Suppressor macrophage treated with lipopolysaccharide for 4 hours (primary cell): ENCODE results near the gene PIEZO1.
"Not testable (repeated sequence)": the region's sequence is repeated elsewhere in the genome, so short reads cannot be mapped to it uniquely, and the experiment has no call there.

Experiments used
- DNase-seq: peaks from one replicate; pipeline ENCODE4 v3.0.0-alpha.2; 2020

PIEZO1 gene

DNA sequence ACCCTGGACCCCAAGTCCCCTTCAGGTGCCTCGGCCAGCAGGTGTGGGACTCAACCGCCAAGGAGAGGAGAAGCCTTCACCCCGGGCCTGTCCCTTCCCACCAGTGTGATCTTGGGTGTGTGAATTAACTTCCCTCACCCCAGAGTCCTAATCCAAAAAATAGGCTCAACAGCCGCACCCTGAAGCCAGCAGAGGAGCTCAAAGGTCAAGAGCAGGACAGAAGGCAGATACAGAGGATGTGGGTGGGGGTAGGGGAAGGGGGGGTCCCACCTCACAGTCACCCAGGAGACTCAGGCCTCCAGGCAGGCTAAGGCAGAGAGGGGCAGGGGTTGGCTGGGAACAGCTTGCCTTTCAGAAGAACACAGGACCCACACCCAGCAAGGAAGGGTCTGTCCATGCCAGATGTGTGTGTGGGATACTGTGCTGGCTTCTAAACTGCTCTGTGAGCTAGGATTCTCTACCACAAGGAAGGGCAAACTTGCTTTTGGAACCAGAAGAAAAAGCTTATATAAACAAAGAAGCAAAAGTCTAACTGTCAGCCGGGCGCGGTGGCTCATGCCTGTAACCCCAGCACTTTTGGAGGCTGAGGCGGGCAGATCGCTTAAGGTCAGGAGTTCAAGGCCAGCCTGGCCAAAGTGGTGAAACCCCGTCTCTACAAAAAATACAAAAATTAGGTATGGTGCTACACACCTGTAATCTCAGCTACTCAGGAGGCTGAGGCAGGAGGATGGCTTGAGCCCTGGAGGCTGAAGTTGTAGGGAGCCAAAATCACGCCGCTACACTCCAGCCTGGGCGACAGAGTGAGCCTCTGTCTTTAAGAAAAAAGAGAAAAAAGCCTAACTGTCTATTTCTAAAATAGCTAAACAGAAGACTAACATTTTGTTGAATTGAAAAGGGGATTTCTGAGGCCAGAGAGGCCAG is 4.6 kb downstream of the PIEZO1 start:
- DNase-seq, result no peak

DNA sequence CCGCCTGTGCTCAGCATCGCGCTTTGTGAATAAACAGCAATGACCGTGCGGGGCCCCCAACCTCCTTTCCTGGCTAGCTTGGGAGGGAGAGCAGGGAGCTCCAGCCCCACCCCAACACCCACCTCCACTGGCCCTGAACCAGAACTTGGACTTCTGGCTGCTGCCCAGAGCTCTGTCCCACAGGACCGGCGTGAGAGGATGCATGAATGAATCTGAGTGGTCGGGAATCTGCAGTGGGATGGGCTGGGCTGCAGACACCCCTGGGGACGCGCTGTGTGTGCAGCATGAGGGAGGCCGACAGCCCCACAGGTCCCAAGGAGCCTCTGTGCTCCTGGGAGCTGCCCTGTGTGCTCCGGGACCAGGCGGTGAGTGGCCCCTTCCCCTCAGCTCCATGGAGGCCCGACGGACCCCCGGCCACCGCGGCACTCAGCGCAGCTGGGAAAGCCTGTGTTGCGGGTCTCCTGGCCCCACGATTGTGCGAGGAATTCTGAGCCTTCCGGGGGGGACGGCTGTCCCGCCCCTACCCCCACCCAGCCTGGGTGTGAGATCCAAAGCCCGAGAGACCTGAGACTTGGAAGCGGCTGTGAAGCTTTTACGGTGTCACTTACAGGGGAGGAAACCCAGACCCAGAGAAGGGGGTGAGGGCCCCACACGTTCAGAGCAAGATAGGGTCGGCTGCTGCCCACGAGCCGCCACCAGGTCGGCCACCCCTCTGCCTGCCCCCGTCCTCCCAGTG is 5.4 kb downstream of the PIEZO1 start:
- no peak for DNase-seq

DNA sequence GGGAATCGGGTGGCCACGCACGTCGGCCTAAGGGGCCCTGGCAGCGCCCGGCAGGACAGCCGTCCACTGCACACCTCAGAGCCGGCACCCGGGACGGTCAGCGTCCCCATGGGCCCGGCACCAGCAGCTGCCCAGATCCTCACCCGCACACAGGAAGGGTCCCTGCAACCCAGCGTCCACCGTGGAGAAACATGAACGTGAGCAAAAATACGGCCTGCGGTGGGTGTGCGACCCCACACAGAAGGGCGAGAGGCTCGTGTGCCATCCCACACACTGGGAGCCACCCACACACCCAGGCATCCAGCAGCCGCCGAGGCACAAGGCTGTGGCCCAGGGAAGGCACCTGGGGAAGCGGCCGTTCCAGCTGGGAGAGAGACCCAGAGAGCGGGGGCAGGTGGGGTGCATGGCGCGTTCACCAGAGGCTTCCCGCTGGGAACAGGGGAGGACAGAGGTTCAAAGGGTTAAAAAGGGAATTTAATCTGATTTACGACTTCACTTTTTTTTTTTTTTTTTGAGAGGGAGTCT is 6.4 kb downstream of the PIEZO1 start:
- no peak for DNase-seq

DNA sequence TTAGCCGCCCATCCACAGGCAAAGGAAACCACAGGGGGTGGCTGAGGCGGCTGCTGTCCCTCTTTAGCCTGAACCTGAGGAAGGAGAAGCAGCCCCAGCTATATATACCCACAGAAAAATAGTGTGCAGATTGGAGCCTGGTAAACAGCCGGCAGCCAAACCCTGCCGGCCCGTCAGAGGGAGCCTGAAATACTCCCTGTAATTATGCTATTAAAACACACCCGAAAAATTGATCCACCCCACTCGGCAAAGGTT is 6.8 kb downstream of the PIEZO1 start:
- no peak for DNase-seq

DNA sequence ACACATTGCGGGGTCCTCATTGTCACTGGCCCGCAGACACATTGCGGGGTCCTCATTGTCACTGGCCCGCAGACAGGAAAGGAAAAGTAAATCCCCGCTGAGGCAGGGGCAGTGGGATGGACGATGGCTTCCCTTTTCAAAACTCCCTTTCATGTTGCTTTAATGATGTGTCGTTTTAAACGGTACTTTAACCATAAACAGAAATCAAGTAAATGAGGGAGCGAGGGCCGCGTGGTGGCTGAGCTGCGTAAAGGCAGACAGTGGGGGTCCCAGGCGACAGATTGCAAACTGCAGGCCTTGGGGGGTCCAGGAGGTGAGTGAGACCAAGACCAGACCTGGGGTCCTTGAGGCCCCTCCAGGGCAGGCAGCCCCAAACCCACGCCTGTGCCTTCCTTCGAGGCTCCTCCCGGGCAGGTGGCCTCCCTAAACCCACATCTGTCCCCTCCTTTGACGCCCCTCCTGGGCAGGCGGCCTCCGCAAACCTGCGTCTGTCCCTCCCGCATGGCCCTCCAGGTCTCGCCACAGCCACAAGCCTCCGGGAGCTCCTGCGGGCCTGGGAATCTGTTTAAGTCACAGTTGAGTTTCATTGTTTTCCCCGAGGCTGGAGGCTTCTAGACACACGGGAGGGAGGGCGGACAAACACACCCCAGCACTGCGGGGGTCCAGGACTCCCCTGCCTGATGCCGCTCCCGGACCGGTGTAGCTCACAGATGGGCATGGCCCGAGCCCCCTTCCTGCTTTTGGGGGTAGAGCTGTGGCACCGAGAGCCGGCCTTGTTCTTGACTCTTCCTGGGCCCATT is 7.3 kb downstream of the PIEZO1 start:
- no peak for DNase-seq

DNA sequence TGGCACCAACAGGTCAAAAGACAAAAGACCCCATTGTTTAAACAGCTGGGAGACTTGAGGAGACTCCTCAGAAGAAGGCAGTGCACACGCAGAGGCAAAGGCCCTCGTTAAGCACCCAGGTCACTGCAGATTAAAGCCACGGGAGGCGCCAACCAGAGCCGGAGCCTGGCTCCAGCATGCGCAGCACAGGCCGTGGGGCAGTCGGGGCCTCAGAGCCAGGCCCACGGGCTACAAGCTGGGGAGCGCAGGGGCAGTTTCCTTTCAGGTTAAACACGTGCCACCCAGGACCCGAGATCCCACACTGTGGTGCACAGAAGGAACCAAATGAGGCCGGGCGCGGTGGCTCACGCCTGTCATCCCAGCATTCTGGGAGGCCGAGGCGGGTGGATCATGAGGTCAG is 9.2 kb downstream of the PIEZO1 start:
- DNase-seq, result no peak

DNA sequence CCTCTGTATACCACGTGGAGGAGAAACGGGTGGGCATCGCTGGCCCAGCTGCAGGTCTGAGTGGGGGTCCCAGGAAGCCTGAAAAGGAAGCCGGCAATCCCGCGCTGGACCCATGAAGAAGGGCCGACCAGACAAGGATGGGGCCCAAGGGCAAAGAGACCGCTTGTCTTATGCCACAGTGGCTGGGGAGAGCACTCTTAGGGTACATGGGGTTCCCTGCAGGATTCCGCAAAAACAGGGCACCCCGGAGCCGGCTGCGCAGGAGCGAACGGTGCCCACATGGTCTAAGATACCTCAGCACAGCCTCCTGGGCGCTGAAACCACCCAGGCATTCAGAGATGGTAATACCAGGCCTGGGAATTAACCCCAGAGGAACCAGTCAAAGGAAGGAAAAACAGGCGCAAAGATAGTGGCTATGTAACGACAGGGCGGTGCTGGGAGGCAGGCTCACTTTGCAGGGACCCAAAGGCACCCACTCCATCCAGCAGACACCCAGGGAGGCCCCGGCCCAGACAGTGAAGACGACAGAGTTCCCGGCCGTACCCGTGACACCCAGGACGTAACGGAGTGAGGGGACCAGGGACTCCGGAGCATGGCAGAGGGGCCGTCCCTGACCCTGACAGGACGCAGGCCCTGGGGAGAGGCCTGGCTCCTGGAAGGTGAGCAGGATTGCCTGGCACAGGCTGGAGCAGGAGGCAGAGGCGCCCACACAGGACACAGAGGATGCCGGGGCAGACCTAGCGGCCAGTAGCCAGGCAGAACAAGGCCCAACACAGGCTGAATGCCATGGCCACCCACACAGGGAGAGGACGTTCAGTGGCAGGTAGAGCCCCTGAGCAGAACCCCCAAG is 10.3 kb downstream of the PIEZO1 start:
- DNase-seq, result no peak

DNA sequence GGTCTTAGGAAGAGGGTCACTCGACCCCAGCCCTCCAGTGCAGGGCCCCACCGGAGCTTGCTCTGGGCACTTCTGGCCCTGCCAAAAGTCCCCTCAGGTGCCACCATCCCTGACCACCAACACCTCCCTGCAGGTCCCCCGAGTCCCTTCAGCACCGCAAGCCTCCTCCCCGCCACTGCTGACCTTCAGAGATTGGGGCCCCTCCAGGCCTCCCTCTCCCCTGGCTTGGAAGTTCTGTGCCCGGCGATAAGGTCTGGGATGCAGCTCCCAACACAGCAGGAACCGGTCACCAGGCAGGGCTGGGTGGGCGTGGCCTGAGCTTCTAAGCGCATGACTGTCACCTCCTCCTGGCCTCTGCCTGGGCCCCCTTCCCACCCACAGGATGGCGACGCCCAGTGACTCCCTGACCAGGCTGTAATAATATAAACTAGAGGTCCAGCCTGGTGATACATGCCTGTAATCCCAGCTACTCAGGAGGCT is 11.2 kb downstream of the PIEZO1 start:
- DNase-seq, result peak; percentile 75

DNA sequence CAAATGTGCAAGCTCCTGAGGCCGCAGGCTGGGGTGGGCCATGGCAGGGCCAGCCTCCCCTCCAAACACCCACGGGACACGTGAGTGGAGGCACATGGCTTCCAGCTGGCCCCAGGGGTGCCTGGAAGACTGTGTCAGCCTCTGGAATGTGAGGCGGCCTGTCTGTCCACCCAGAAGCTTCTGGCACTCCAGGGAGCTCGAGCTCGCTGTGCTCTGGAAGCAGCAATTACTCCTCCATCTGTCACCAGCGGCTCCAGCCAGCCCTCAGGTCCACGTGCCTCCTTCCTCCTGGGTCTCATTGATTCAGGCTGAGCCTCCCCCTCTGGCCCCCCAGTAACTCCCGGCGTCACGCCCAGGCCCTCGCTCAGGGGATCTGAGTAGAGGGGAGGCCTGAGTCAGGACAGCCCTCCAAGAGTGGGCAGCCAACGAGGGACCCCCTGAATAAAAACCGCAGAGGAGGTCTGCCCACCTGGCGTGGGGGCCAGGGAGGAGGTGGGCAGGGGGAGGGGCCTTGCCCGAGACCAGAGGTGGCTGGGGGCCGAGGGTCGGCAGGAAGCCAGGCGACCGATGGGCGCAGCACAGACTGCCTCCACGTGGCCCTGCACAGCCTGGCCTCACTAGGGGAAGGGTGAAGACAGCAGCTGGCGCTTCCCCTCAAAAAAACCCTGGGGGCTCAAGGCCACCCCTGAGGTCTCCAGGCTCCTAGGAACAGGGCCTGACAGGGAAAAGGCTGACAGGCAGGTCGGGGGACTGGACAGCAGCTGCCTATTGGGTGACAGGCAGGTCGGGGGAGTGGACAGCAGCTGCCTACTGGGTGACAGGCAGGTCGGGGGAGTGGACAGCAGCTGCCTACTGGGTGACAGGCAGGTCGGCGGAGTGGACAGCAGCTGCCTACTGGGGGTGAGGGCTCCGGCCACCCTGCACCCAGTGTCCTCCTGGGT is 11.9 kb downstream of the PIEZO1 start:
- no peak for DNase-seq

DNA sequence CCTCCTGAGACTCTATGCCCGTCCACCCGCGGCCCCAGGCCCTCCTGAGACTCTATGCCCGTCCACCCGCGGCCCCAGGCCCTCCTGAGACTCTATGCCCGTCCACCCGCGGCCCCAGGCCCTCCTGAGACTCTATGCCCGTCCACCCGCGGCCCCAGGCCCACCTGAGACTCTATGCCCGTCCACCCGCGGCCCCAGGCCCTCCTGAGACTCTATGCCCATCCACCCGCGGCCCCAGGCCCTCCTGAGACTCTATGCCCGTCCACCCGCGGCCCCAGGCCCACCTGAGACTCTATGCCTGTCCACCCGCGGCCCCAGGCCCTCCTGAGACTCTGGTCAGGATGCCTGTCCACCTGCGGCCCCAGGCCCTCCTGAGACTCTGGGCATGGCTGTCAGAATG is 13.2 kb downstream of the PIEZO1 start:
- not testable (repeated sequence) for DNase-seq

DNA sequence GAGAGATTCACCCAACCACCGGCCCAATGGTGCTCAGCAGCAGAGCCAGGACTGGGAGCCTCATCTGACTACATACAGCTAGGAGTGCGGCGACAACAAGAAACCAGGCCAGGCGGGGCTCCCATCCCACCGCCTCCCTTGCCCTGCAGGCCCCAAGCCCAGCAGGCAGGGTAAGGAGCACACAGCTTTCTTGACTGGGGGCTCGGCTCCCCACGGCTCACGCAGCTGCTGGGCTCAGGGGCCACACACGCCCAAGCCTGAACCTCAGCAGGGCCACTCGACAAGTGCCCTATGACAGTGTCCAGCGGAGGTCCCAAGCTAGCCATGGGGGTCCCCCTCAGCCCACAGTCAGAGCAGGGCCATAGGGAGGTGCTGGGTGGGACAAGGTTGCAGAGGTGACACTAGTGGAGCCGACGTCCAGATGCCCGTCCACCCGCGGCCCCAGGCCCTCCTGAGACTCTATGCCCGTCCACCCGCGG is 13.7 kb downstream of the PIEZO1 start:
- DNase-seq, result no peak

DNA sequence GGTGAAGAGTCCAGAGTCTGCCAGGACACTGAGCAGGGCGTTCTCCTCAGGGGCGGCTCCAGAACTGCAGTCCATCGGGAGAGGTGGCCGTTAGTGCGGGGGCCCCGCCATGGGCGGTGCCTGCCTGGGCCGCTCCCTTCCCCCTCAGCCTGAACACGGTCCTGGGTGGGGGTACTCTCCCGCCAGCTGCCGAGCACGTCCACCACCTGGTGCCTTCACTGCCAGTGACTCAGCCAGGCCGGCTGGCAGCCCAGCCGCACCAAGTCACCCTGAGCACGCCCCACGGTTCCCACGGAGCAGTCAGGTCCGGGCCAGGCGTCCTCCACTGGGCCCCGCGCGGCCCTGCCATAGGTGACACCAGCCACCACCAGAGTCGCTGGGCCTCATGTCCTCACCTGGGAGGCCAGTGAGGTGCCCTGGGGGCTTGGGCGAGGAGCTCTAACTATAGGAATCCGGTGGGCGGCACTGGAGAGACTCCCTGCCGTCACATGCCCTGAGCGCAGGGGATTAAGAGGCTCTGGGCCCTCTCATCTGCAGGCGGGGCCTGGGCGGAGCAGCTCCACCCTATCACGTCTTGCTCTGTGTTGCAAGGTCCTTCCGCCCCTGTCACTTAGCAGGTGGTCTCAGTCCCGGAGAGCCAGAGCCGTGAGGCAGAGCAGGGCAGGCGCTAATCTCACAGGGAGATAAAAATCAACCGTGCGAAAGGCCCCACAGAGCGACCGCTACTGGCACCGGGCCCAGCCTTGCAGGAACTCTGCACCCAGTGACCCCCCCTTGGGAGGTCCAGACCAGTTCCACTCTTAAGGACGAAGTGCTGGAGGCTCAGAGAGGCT is 14.3 kb downstream of the PIEZO1 start:
- peak; percentile 48 for DNase-seq

DNA sequence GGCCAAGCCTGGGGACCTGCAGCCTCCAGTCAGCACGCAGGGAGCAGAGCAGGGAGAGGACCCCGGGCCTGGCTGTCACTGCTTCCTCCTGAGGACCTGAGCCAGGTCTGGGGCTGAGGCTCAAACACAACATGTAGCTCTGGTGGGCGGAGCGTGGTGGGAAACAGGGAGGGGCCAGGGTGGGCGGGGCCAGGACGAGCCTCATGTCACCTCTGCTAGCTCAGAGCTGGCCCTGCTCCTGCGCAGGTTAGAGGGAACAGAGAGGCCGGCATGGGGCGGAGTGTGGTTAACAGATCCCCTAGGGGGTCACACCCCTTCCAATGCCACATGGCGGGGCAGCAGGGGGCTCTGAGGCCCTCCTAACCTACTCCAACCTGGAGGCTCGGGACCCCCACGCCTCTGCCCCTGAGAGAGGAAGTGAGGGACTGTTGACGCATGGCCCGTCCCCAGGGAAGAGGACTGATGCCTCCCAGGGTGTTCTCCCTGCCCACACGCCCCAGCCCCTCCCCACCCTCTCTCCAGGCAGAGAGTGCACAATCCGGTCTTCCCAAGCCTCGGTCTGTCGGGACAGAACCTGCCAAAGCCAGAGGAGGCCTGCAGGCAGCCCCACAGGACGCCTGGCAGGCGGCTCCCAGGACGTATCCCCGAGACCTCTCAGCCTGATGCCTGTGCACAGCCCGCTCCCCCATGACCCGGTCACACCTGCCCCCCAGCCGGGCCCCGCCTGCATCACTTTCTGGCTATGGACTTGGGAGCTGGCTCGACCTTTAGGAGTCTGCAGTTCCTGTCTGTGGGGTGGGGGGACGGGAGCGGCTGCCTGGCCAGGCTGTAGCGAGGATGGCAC is 15.2 kb downstream of the PIEZO1 start:
- no peak for DNase-seq

DNA sequence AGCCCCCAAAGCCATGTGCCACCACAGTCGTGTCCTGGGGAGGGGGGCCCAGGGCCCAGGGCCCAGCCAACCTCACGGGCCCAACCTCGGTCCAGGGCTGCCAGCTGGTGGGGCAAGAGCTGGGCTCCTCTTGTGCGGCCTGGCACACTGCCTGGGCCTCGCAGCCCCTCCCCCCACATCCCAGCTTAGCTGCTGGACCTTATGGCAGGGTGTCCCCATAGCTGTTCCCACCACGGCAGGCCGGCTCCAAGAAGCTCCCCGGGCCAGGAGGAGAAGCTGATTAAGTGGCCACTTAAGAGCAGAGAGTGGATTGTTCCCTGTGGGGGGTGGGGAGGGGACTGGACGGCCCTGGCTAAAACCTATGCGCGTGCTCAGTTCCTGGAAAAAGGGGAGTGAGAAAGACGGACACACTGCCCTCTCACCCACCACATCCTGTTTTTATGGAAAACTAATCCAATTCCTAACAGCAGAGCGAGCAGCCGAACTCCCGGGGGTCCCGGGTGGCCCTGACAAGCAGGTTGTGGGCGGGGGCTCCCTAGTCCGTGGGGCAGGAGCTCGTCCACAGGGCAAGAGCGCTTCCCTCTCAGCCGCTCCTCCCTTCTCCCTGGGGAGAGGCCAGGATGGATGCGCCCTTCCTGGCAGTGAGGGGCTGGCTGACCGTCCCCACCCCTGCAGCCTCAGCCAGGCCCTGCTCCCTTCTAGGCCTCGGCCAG is 16.8 kb downstream of the PIEZO1 start:
- no peak for DNase-seq

DNA sequence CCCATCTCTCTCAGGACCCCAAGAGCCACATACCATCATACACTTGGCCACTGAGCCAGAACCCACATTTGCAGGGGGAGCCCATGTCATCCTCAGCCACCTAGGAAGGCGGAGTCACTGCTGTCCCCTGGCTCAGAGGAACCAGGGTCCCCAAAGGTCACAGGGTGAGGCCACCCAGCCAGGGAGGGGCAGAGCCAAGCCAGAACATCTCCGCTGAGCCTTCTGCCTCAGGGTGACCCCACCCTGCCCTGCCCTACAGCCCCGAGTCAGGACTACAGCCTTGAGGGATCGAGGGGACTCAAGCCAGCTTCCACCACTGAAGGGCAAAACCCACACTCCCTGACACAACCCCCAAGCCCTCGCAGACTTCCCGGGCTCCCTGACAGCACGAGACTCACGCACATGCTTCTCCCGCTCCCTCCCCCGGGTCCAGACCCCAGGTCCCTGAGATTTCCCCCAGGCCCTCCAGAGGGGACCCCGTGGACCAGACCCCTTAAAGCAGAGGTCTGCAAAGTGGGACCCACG is 17.4 kb downstream of the PIEZO1 start:
- DNase-seq, result no peak

DNA sequence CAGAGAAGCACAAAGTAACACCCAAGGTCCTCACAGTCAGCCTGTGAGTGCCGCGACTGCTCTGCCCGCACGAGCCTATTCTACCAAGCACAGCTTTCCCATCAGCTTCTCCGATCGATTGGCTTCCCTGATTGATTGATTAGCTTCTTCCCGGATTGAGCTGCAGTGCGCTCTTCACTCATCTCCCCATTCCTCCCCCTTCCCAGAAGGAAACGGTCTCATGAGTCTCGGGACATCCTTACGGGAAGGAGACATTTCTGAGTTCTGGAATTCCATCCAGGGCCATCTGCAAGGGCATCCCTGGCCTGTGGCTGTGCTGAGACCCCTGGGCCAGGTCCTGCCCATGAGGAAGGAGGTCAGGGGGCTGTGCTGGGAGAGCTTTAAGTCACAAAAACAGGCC is 18.0 kb downstream of the PIEZO1 start:
- no peak for DNase-seq

DNA sequence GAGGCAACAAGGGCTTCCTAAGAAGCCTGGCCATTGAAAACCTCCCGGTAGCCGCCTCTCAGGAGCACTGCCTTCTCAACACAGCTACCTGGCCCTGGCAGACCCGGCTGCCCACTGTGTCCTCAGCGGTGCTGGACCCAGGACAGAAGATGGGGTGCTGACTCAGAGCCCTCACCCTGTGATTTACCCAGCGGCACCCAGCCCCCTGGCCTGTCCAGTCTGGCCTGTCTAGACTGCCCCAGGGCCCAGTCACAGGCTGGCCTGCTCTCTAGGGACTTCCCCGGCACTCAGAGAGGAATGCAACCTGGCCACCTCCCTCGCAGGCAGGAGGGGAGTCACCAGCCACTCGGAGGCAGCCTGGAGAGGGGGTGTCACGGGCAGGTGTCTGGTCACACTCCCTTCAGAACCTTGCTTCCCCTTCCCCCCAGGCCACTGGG is 20.1 kb downstream of the PIEZO1 start:
- no peak for DNase-seq

DNA sequence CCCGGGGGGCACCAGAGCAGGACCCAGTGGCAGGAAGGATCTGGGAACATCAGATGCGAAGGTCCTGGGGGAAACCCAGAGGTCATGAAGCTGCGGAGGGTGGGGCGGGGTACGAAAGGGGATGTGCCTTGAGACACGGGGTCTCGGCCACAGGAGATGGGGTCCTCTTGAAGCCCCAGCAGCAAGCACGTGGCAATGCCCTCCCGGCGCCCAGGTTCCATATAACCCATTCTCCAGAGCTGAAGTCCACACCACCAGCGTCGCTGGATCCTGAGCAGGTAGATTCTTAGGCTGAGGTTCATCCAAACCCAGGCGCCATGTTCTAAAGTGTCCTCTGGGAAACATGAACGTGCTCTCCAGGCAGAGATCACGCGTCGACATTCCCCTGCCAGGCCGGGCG is 20.9 kb downstream of the PIEZO1 start:
- DNase-seq, result no peak
